Naive thymus-derived CD4-positive, alpha-beta T cell (primary cell): ENCODE measurements around the gene OGT. TPM values are rescaled to one million over a fixed set of nuclear protein-coding genes. Genes with fewer than 3 reads are reported as not detected.

Source experiments
- ATAC-seq: fragments of 150-1000 bp; cut with Tn5 transposase; 2 replicates; pipeline ENCODE4 v1.10.0; 2021; ENCODE audit warnings: mild to moderate bottlenecking, moderate library complexity
- CTCF ChIA-PET: fragments of 350-600 bp; sonication (Branson Sonifier 250); formaldehyde crosslinking; loops from one replicate; lab custom pipeline; 2021; ENCODE audit warnings: antibody characterized with exemption; lab: Charles Lee
- POLR2A ChIA-PET: fragments of 350-600 bp; sonication (Branson Sonifier 250); formaldehyde crosslinking; loops from one replicate; lab custom pipeline; 2021; ENCODE audit warnings: antibody characterized with exemption, inconsistent platforms; lab: Charles Lee
- DNase-seq, 9 donors: peaks; one replicate each; pipeline versions ENCODE4 v3.0.0 to v3.0.0-alpha.2; 2020 to 2022; ENCODE audit warnings: mixed read lengths in 1 of 9
- H3K27ac ChIP-seq: one replicate; pipeline ENCODE4 v1.7.0; 2013; ENCODE audit warnings: mild to moderate bottlenecking, low read depth, low read length, moderate library complexity
- H3K27me3 ChIP-seq, 2 donors: one replicate each; pipeline ENCODE4 v1.7.0; 2013; ENCODE audit warnings: low read length in 2 of 2, mild to moderate bottlenecking in 2 of 2, moderate library complexity in 2 of 2; ENCODE audit not compliant: control insufficient read depth in 2 of 2, insufficient read depth in 2 of 2
- H3K36me3 ChIP-seq, 3 experiments: 1 replicate in 2 of 3; 2 replicates in 1 of 3; pipeline ENCODE4 v1.7.0; 2013; ENCODE audit warnings: low read length in 3 of 3, mild to moderate bottlenecking in 3 of 3, moderate library complexity in 1 of 3; ENCODE audit not compliant: insufficient read depth in 3 of 3, control insufficient read depth in 2 of 3
- H3K4me1 ChIP-seq, 2 donors: one replicate each; pipeline ENCODE4 v1.7.0; 2013; ENCODE audit warnings: low read length in 2 of 2, mild to moderate bottlenecking in 2 of 2, moderate library complexity in 1 of 2; ENCODE audit not compliant: control insufficient read depth in 2 of 2, insufficient read depth in 2 of 2
- H3K4me3 ChIP-seq: 2 replicates; pipeline ENCODE4 v1.7.0; 2013; ENCODE audit warnings: mild to moderate bottlenecking, low read length
- H3K9me3 ChIP-seq, 3 experiments: 1 replicate in 2 of 3; 2 replicates in 1 of 3; pipeline ENCODE4 v1.7.0; 2013; ENCODE audit warnings: low read length in 3 of 3; ENCODE audit not compliant: control insufficient read depth in 2 of 3
- H3K27ac Mint-ChIP-seq, 9 donors: one replicate each; pipeline ENCODE4 v1.8.0; 2020 to 2022; ENCODE audit warnings: mixed read lengths in 9 of 9, mild to moderate bottlenecking in 8 of 9, moderate library complexity in 5 of 9, inconsistent platforms in 2 of 9
- H3K27me3 Mint-ChIP-seq, 5 donors: one replicate each; pipeline ENCODE4 v1.8.0; 2021 to 2022; ENCODE audit warnings: mixed read lengths in 5 of 5, mild to moderate bottlenecking in 1 of 5
- H3K36me3 Mint-ChIP-seq, 5 donors: one replicate each; pipeline ENCODE4 v1.8.0; 2020 to 2022; ENCODE audit warnings: mixed read lengths in 5 of 5, mild to moderate bottlenecking in 3 of 5, inconsistent platforms in 1 of 5
- H3K4me1 Mint-ChIP-seq, 7 donors: one replicate each; pipeline ENCODE4 v1.8.0; 2020 to 2022; ENCODE audit warnings: mixed read lengths in 7 of 7, mild to moderate bottlenecking in 3 of 7, inconsistent platforms in 1 of 7
- H3K4me3 Mint-ChIP-seq, 10 donors: one replicate each; pipeline ENCODE4 v1.8.0; 2020 to 2022; ENCODE audit warnings: mild to moderate bottlenecking in 10 of 10, mixed read lengths in 10 of 10, moderate library complexity in 6 of 10, inconsistent platforms in 2 of 10
- H3K9me3 Mint-ChIP-seq, 11 donors: one replicate each; pipeline ENCODE4 v1.8.0; 2020 to 2022; ENCODE audit warnings: mixed read lengths in 11 of 11, mild to moderate bottlenecking in 4 of 11, inconsistent platforms in 1 of 11, moderate library complexity in 1 of 11
- intact Hi-C, 2 donors: fragments of 100-400 bp; cut with micrococcal nuclease; formaldehyde crosslinking; loops; one replicate each; pipeline ENCODE4 v1.15.1; 2023
- polyA plus RNA-seq, 2 donors: library from polyadenylated mRNA; unstranded; fragments of 300-500 nt; fragmentation: Illumina TruSeq; gene quantifications; one replicate each; pipeline ENCODE4 v1.2.3, GENCODE V29; 2021
- total RNA-seq, 6 experiments: library from RNA in 5 of 6; stranded (reverse) in 5 of 6; gene quantifications; 1 replicate in 5 of 6; 2 replicates in 1 of 6; pipeline ENCODE4 v1.2.3 and lab custom pipeline; 2021 to 2026

Gene OGT
- 100 to 1,000 TPM; 313 to 520 (median 424) TPM for total RNA-seq
- 10 to 100 TPM; 30.5 to 40.4 TPM for polyA plus RNA-seq
- total RNA-seq (lab: John Stamatoyannopoulos, UW): 670 reads per million, percentile 98 among the genes with 10 or more reads in this experiment

DNA sequence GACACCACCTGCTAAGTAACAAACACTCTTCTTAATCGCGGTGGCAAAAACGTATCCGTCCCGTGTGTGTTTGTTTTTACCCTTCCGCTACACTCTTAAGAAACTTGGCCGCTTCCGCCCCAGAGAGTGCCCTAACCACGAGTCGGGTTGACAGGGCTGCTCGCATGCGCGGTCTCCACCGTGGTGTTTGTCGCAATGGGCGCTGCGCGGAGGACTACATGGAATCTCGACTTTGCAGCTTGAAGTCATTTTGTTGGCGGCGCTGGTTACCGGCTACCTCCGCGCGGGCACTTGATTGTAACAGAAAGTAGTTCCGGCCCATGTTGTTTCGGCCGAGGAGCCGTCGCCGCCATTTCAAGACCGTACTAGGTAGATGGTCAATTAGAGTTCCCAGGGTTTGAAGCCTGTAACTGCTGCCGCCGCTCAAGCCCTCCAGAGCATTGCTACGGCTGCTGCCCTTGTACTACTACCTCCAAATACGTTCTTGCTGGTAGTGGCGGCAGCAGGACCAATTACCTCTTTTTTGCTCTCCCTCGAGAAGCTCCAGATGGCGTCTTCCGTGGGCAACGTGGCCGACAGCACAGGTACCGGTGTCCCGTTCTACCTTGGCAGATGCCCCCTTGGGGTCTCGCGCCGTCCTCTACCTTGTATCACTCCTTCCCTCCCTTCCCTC is at the start of gene OGT:
Gene OGT (plus strand): TSS at position 352 of the 673 bp plus-strand sequence. CDS start 196 bp downstream, at position 548.
- H3K4me3 ChIP-seq: peak within 1 kb of the TSS; percentile 96
- POLR2A ChIA-PET: interaction anchor here (0.6 to 5.1 kb wide), 20 partner anchors 11 to 431 kb away, joined by 3 to 67 read pairs (median 4); partner anchors contain the start of genes IL2RG, NONO, TAF1 and ZMYM3
- H3K27ac Mint-ChIP-seq: peak within 1 kb of the TSS; percentile 92 to 99 (median 99)

DNA sequence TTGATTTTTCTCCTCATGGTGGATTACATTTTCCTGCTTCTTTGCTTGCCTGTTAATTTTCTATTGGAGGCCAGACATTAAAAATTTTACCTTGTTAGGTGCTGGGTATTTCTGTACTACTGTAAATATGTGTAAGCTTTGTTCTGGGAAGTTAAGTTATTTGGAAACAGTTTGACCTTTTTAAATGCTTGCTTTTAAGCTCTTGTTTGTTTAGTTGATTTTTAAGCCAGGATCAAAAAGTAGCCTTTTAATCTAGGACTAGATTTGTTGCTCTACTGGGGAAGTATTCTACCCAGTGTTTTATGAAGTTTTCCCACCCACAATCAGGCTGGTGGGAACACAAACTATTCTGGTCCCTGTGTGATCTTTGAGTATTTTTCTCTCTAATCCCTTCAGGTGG is 45.1 kb upstream of the OGT start:
- Histone ChIP-seq H3K9me3 (no peaks in the 10 kb centered on the region), H3K27me3 (no peaks in the 10 kb centered on the region), H3K4me3 (no peak overlapping the region), H3K4me1 (no peaks in the 10 kb centered on the region), H3K27ac (no peak overlapping the region), H3K36me3 (no peaks in the 10 kb centered on the region)
- Mint-ChIP-seq H3K4me1 (peaks cover 4 to 11% (median 7%) of the 10 kb centered on the region in 7 donors), H3K9me3 (no peaks in the 10 kb centered on the region), H3K4me3 (no peak overlapping the region), H3K36me3 (peaks cover 0 to 4% (median 2%) of the 10 kb centered on the region in 5 donors), H3K27me3 (no peaks in the 10 kb centered on the region), H3K27ac (no peak overlapping the region)
- ATAC-seq (no peak), DNase-seq (no peak)
- intact Hi-C loops: no loop called here
- ChIA-PET CTCF (no interaction called here), POLR2A (no interaction called here)

More for the DNA sequence above, at the start of gene OGT:
- H3K9me3 Mint-ChIP-seq: peaks cover 0 to 9% (median 0%) of the 10 kb centered on the region in 11 donors
- intact Hi-C loops: loop anchor here (1.0 to 10.0 kb wide), 15 partner anchors 8 to 465 kb away; partner anchors contain the start of genes IL2RG (in 2 of the 2), NONO (in 2 of the 2), SNX12 (in 2 of the 2) and CXCR3 (in 1 of the 2)
- Histone ChIP-seq H3K9me3 (no peaks in the 10 kb centered on the region), H3K27me3 (no peaks in the 10 kb centered on the region), H3K36me3 (peaks cover 0 to 9% (median 5%) of the 10 kb centered on the region in 3 experiments), H3K27ac (peak within 1 kb of the TSS; percentile 91), H3K4me1 (peaks cover 12 to 16% of the 10 kb centered on the region in 2 donors)
- peak within 1 kb of the TSS; percentile 76 to 100 (median 98) for H3K4me3 Mint-ChIP-seq
- no peaks in the 10 kb centered on the region for H3K27me3 Mint-ChIP-seq
- peaks cover 0 to 20% (median 11%) of the 10 kb centered on the region in 5 donors for H3K36me3 Mint-ChIP-seq
- peaks cover 4 to 35% (median 31%) of the 10 kb centered on the region in 7 donors for H3K4me1 Mint-ChIP-seq
- CTCF ChIA-PET: interaction anchor here (0.6 to 1.1 kb wide), 2 partner anchors 18 to 20 kb away, joined by 3 read pairs; no protein-coding TSS in a partner anchor
- DNase-seq (peak; percentile 77 to 95 (median 92)), ATAC-seq (peak; percentile 91)

- Mint-ChIP-seq H3K4me3 (no peak overlapping the region), H3K4me1 (peaks cover 4 to 16% (median 11%) of the 10 kb centered on the region in 7 donors), H3K9me3 (no peaks in the 10 kb centered on the region), H3K27me3 (no peaks in the 10 kb centered on the region), H3K27ac (no peak overlapping the region), H3K36me3 (peaks cover 0 to 4% (median 2%) of the 10 kb centered on the region in 5 donors)
- H3K36me3 ChIP-seq: no peaks in the 10 kb centered on the region
- no peaks in the 10 kb centered on the region for H3K9me3 ChIP-seq
- DNase-seq (no peak), ATAC-seq (no peak)
- no peaks in the 10 kb centered on the region for H3K4me1 ChIP-seq
- H3K27me3 ChIP-seq: no peaks in the 10 kb centered on the region
- intact Hi-C loops: no loop called here
- no peak overlapping the region for H3K27ac ChIP-seq
- ChIA-PET POLR2A (no interaction called here), CTCF (no interaction called here)
- no peak overlapping the region for H3K4me3 ChIP-seq
These were observed 43.4 kb upstream of the OGT start for GRCh38 chrX:71489540-71489939.

DNA sequence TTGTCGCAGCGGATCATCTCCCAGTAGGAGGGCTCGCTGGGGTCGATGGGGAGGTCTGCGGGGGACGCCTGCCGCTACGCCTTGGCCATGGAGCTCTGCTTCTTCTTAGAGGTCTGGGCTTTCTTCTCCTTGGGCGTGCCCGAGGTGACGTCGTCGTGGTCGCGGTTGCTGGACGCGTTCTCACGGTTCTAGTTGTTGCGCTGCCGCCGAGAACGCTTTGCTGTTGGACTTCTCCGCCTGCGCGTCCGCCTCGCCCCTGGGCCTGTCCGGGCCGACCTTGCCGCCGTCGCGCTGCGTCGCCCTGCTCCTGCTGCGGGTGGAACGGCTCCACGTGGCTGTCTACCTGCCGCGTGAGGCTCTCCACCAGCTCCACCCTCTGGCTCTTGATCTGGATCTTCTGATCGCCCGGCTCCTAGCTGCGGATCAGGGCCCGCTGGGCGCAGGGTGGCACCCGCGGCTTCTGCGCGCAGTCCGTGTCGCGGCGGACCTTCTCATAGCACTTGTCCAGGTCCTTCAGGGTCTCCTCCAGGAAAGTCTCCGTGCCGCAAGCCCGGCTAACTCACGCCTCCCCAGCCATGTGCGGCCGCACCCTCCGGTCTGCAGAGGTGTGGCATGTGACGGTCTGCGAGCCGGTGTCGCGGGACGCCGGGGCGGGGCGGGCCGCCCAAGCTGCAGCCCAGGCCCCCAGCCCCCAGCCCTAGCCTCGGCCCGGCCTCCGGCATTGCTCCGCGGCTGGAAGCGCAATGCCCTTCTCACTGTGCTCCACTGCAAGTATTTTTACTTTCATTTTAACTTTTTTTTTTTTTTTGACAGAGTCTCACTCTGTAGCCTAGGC is 40.5 kb upstream of the OGT start:
- H3K4me3 ChIP-seq: peak overlapping the region; percentile 68

DNA sequence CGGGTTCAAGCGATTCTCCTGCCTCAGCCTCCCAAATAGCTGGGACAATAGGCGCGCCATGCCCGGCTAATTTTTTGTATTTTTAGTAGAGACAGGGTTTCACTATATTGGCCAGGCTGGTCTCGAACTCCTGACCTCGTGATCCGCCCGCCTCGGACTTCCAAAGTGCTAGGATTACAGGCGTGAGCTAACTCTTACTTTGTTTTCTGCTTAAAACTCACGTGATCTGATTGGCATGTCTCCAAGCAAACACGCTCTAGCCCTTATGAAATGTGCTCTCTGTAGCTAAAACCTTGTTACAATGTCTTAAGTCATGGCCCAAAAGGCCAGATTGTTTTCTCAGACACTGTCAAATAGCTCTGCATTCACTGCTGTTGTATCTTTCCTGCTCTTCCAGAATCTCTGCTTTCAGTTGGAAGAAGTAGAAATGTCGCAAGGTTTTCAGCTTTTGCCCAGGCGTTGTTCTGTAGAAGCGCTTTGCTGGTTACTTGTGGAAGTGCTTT is 39.7 kb upstream of the OGT start:
- H3K4me1 Mint-ChIP-seq: peaks cover 4 to 17% (median 11%) of the 10 kb centered on the region in 7 donors
- peaks cover 0 to 2% (median 0%) of the 10 kb centered on the region in 5 donors for H3K27me3 Mint-ChIP-seq
- POLR2A ChIA-PET: interaction anchor here (0.7 to 4.5 kb wide), 3 partner anchors 40 to 128 kb away, joined by 4 to 54 read pairs (median 4); partner anchors contain the start of gene OGT

More for the DNA sequence above, 40.5 kb upstream of the OGT start:
- peak; percentile 16 to 53 (median 43) for DNase-seq
- H3K9me3 Mint-ChIP-seq: no peaks in the 10 kb centered on the region
- Histone ChIP-seq H3K4me1 (no peaks in the 10 kb centered on the region), H3K9me3 (no peaks in the 10 kb centered on the region), H3K36me3 (no peaks in the 10 kb centered on the region), H3K27me3 (no peaks in the 10 kb centered on the region), H3K27ac (peak overlapping the region; percentile 55)
- ChIA-PET POLR2A (interaction anchor here (0.7 to 4.5 kb wide), 3 partner anchors 40 to 127 kb away, joined by 4 to 54 read pairs (median 4); partner anchors contain the start of gene OGT), CTCF (interaction anchor here (0.6 to 1.6 kb wide), 2 partner anchors 39 to 71 kb away, joined by 3 to 5 read pairs; no protein-coding TSS in a partner anchor)
- peaks cover 0 to 2% (median 0%) of the 10 kb centered on the region in 5 donors for H3K27me3 Mint-ChIP-seq
- H3K27ac Mint-ChIP-seq: peak overlapping the region in 8 of 9 donors; percentile 43 to 81 (median 56)
- H3K4me1 Mint-ChIP-seq: peaks cover 4 to 17% (median 11%) of the 10 kb centered on the region in 7 donors
- H3K36me3 Mint-ChIP-seq: peaks cover 0 to 4% (median 0%) of the 10 kb centered on the region in 5 donors
- intact Hi-C loops: loop anchor here (1.0 to 2.0 kb wide), 3 partner anchors 22 to 126 kb away; partner anchors contain the start of gene TAF1 (in 1 of the 2)
- H3K4me3 Mint-ChIP-seq: peak overlapping the region; percentile 79 to 88 (median 84)
- peak; percentile 86 for ATAC-seq

More for the DNA sequence above, 39.7 kb upstream of the OGT start:
- no peak overlapping the region for H3K27ac ChIP-seq
- no peaks in the 10 kb centered on the region for H3K36me3 ChIP-seq
- no peak for ATAC-seq
- H3K9me3 ChIP-seq: no peaks in the 10 kb centered on the region
- H3K36me3 Mint-ChIP-seq: peaks cover 0 to 4% (median 0%) of the 10 kb centered on the region in 5 donors
- no peak overlapping the region for H3K4me3 ChIP-seq
- peak overlapping the region; percentile 75 to 86 (median 84) for H3K4me3 Mint-ChIP-seq
- no peak for DNase-seq
- no peaks in the 10 kb centered on the region for H3K27me3 ChIP-seq
- no peaks in the 10 kb centered on the region for H3K9me3 Mint-ChIP-seq
- CTCF ChIA-PET: interaction anchor here (1.0 to 1.6 kb wide), 2 partner anchors 20 to 71 kb away, joined by 4 to 5 read pairs; no protein-coding TSS in a partner anchor
- peak overlapping the region in 6 of 9 donors; percentile 4 to 57 (median 42) for H3K27ac Mint-ChIP-seq
- H3K4me1 ChIP-seq: no peaks in the 10 kb centered on the region
- intact Hi-C loops: loop anchor here in 1 of 2 donors (2.0 kb wide), 1 partner anchor 22 kb away; no protein-coding TSS in a partner anchor
